HepG2 (cell line): ENCODE measurements around the gene B3GALT6. TPM values are rescaled to one million over a fixed set of nuclear protein-coding genes. Genes with fewer than 3 reads are reported as not detected.

ENCODE experiments used
- AKNA ChIP-seq: sonication (generic); formaldehyde crosslinking; IDR thresholded peaks from 2 replicates; pipeline ENCODE4 v1.4.0; 2020; ENCODE audit warnings: missing genetic modification reagents, borderline replicate concordance
- CC2D1A ChIP-seq: sonication (generic); formaldehyde crosslinking; IDR thresholded peaks from 2 replicates; pipeline ENCODE4 v1.8.1; 2023; ENCODE audit warnings: mild to moderate bottlenecking, missing genetic modification reagents
- CEBPB ChIP-seq: IDR thresholded peaks from 2 replicates; pipeline ENCODE4 v1.6.1; 2011; ENCODE audit warnings: low read depth, low read length, improper control_type of control experiment, borderline replicate concordance
- FOXK2 ChIP-seq: fragments of 450-650 bp; IDR thresholded peaks from 2 replicates; pipeline ENCODE4 v1.6.1; 2016
- GTF3A ChIP-seq: sonication (generic); formaldehyde crosslinking; conservative IDR thresholded peaks from 2 replicates; pipeline ENCODE4 v1.4.0; 2020; ENCODE audit warnings: mild to moderate bottlenecking, missing genetic modification reagents
- GZF1 ChIP-seq: sonication (generic); formaldehyde crosslinking; IDR thresholded peaks from 2 replicates; pipeline ENCODE4 v1.5.1; 2020; ENCODE audit warnings: mild to moderate bottlenecking, missing genetic modification reagents
- KAT8 ChIP-seq: IDR thresholded peaks from 2 replicates; pipeline ENCODE4 v1.6.1; 2016; ENCODE audit warnings: missing genetic modification reagents, missing compliant biosample characterization
- KDM5A ChIP-seq: fragments of 200-600 bp; sonication (generic); IDR thresholded peaks from 2 replicates; pipeline ENCODE4 v1.7.0; 2018; ENCODE audit warnings: antibody characterized with exemption, mild to moderate bottlenecking, low read length, borderline replicate concordance
- KLF15 ChIP-seq: sonication (generic); formaldehyde crosslinking; IDR thresholded peaks from 2 replicates; pipeline ENCODE4 v1.8.1; 2023; ENCODE audit warnings: borderline replicate concordance, mild to moderate bottlenecking, inconsistent platforms, missing genetic modification reagents, mixed read lengths
- MAFK ChIP-seq, 2 experiments: IDR thresholded peaks in 1 of 2; conservative IDR thresholded peaks in 1 of 2; 2 replicates each; pipeline ENCODE4 v1.6.1; 2011; ENCODE audit warnings: improper control_type of control experiment in 2 of 2, low read length in 2 of 2
- MNT ChIP-seq: fragments of 450-650 bp; IDR thresholded peaks from 2 replicates; pipeline ENCODE4 v1.6.1; 2016
- NFRKB ChIP-seq: fragments of 450-650 bp; IDR thresholded peaks from 2 replicates; pipeline ENCODE4 v1.6.1; 2017
- PCBP1 ChIP-seq: fragments of 200-400 bp; formaldehyde crosslinking; IDR thresholded peaks from 2 replicates; pipeline ENCODE4 v1.6.1; 2017; ENCODE audit warnings: mild to moderate bottlenecking, low read depth, low read length, borderline replicate concordance
- RFX5 ChIP-seq: IDR thresholded peaks from 2 replicates; pipeline ENCODE4 v1.6.1; 2011; ENCODE audit warnings: low read depth, low read length, improper control_type of control experiment
- SP2 ChIP-seq: sonication (generic); formaldehyde crosslinking; IDR thresholded peaks from 2 replicates; pipeline ENCODE4 v1.5.1; 2020; ENCODE audit warnings: mild to moderate bottlenecking, missing genetic modification reagents
- SRY ChIP-seq: sonication (generic); formaldehyde crosslinking; IDR thresholded peaks from 2 replicates; pipeline ENCODE4 v1.8.0; 2022; ENCODE audit warnings: mild to moderate bottlenecking, missing genetic modification reagents
- ZNF235 ChIP-seq: sonication (generic); formaldehyde crosslinking; IDR thresholded peaks from 2 replicates; pipeline ENCODE4 v1.8.1; 2023; ENCODE audit warnings: mild to moderate bottlenecking, missing genetic modification reagents, borderline replicate concordance
- ZNF263 ChIP-seq: sonication (generic); formaldehyde crosslinking; IDR thresholded peaks from 2 replicates; pipeline ENCODE4 v1.4.0; 2020; ENCODE audit warnings: missing genetic modification reagents
- ZNF34 ChIP-seq: sonication (generic); formaldehyde crosslinking; IDR thresholded peaks from 2 replicates; pipeline ENCODE4 v1.4.0; 2020; ENCODE audit warnings: mild to moderate bottlenecking, missing genetic modification reagents, borderline replicate concordance
- ZNF362 ChIP-seq: sonication (generic); formaldehyde crosslinking; IDR thresholded peaks from 2 replicates; pipeline ENCODE4 v1.4.0; 2020; ENCODE audit warnings: missing genetic modification reagents, mild to moderate bottlenecking, borderline replicate concordance
- ZNF557 ChIP-seq: sonication (generic); formaldehyde crosslinking; IDR thresholded peaks from 2 replicates; pipeline ENCODE4 v1.4.0; 2020; ENCODE audit warnings: missing genetic modification reagents
- ZNF558 ChIP-seq: sonication (generic); formaldehyde crosslinking; IDR thresholded peaks from 2 replicates; pipeline ENCODE4 v1.9.0; 2022; ENCODE audit warnings: mild to moderate bottlenecking, missing genetic modification reagents, borderline replicate concordance
- ZNF790 ChIP-seq: sonication (generic); formaldehyde crosslinking; IDR thresholded peaks from 2 replicates; pipeline ENCODE4 v1.8.0; 2022; ENCODE audit warnings: missing genetic modification reagents, mild to moderate bottlenecking, borderline replicate concordance
- polyA plus RNA-seq, 8 experiments: library from polyadenylated mRNA; depleted of rRNA in 3 of 8; stranded (reverse) in 7 of 8; unstranded in 1 of 8; fragments of >200 nt; fragmentation: Illumina TruSeq in 4 of 8; extraction: Trizol in 4 of 8; gene quantifications; 2 replicates each; pipeline versions ENCODE4 v1.2.1 to v1.2.3, GENCODE V29; 2011 to 2016; ENCODE audit warnings: low read depth in 4 of 8, missing spikeins in 1 of 8, mixed read lengths in 1 of 8; ENCODE audit not compliant: insufficient read depth in 1 of 8
- total RNA-seq, 5 experiments: library from RNA; depleted of rRNA; stranded (reverse); fragments of >200 nt; fragmentation: Illumina TruSeq; extraction: Trizol; gene quantifications; 2 replicates each; pipeline ENCODE4 v1.2.3, GENCODE V29; 2016; ENCODE audit warnings: low read depth in 1 of 5

Gene B3GALT6
- total and polyA plus RNA-seq, 2 of the 13 experiments (the other 11 are each of a cell fraction or from before 2014, with no cell fraction given) = 3.9 to 14.2 TPM

GRCh38 chr1:1231400-1232207 is 433 bp upstream of the B3GALT6 start, which contains the start of gene SDF4 (continued):
- TF ChIP-seq ZNF362 (CRISPR knock-in tag) (no peak), GZF1 (CRISPR knock-in tag) (no peak), RFX5 (no peak), CEBPB (no peak), ZNF263 (no peak), KLF15 (CRISPR knock-in tag) (no peak), CC2D1A (CRISPR knock-in tag) (no peak), MNT (no peak), SRY (CRISPR knock-in tag) (peak; percentile 55), GTF3A (CRISPR knock-in tag) (no peak; the same call in 1 of the 2 replicates), ZNF235 (CRISPR knock-in tag) (peak; percentile 73; the same call in 1 of the 2 replicates), SP2 (peak; percentile 81), ZNF557 (no peak), FOXK2 (no peak), MAFK (conservative IDR thresholded peaks at IDR 0.05 in 1 of 2, IDR thresholded peaks at IDR 0.05 in 1 of 2; ENCODE audit: low read length in 2 of 2) (no peak), ZNF790 (peak; percentile 36; the same call in 1 of the 2 replicates), PCBP1 (peak; percentile 84), ZNF558 (CRISPR knock-in tag) (peak; percentile 47; the same call in 1 of the 2 replicates), ZNF34 (CRISPR knock-in tag) (no peak), AKNA (CRISPR knock-in tag) (no peak), KDM5A (peak; percentile 52; the same call in 1 of the 2 replicates), KAT8 (peak; percentile 85), NFRKB (no peak)
